Neural progenitor cell (in vitro differentiated cells): ENCODE measurements around the gene KBTBD7. TPM values are rescaled to one million over a fixed set of nuclear protein-coding genes. Genes with fewer than 3 reads are reported as not detected.

Experiments
- DNase-seq: peaks from one replicate; pipeline ENCODE4 v3.0.0-alpha.2; 2016; ENCODE audit warnings: low spot score
- H2AFZ ChIP-seq: fragments of 200-600 bp; sonication (generic); replicated peaks from 2 replicates; pipeline ENCODE4 v1.6.1; 2016; ENCODE audit warnings: antibody characterized with exemption
- H3F3A ChIP-seq: fragments of 200-600 bp; sonication (generic); 2 replicates; pipeline ENCODE4 v1.6.1; 2016; ENCODE audit warnings: antibody characterized with exemption, low read depth
- H3K27ac ChIP-seq: fragments of 200-600 bp; sonication (generic); 2 replicates; pipeline ENCODE4 v1.5.1; 2016; ENCODE audit warnings: mild to moderate bottlenecking
- H3K27me3 ChIP-seq: fragments of 200-600 bp; sonication (generic); 2 replicates; pipeline ENCODE4 v1.6.1; 2016; ENCODE audit warnings: mild to moderate bottlenecking, moderate library complexity
- H3K36me3 ChIP-seq: fragments of 200-600 bp; sonication (generic); 2 replicates; pipeline ENCODE4 v1.5.1; 2016
- H3K4me1 ChIP-seq: fragments of 200-600 bp; sonication (generic); 2 replicates; pipeline ENCODE4 v1.6.1; 2016; ENCODE audit warnings: mixed run types
- H3K4me2 ChIP-seq: fragments of 200-600 bp; sonication (generic); 2 replicates; pipeline ENCODE4 v1.6.1; 2016
- H3K4me3 ChIP-seq: fragments of 200-600 bp; sonication (generic); 2 replicates; pipeline ENCODE4 v1.5.1; 2016
- H3K79me2 ChIP-seq: fragments of 200-600 bp; sonication (generic); 2 replicates; pipeline ENCODE4 v1.6.1; 2016; ENCODE audit warnings: low read depth
- H3K9ac ChIP-seq: fragments of 200-600 bp; sonication (generic); 2 replicates; pipeline ENCODE4 v1.6.1; 2016
- H3K9me3 ChIP-seq: fragments of 200-600 bp; sonication (generic); 2 replicates; pipeline ENCODE4 v1.5.1; 2016; ENCODE audit warnings: low read depth
- H4K20me1 ChIP-seq: fragments of 200-600 bp; sonication (generic); 2 replicates; pipeline ENCODE4 v1.6.1; 2016; ENCODE audit warnings: low read depth
- H3K27ac Mint-ChIP-seq: 3 replicates; pipeline ENCODE4 v1.8.0; 2021; ENCODE audit warnings: mixed read lengths
- H3K27me3 Mint-ChIP-seq: 2 replicates; pipeline ENCODE4 v1.8.0; 2022; ENCODE audit warnings: low read depth, mild to moderate bottlenecking, inconsistent platforms, moderate library complexity, mixed read lengths; ENCODE audit not compliant: insufficient read depth
- H3K36me3 Mint-ChIP-seq: 3 replicates; pipeline ENCODE4 v1.8.0; 2021; ENCODE audit warnings: mixed read lengths
- H3K4me1 Mint-ChIP-seq: 3 replicates; pipeline ENCODE4 v1.8.0; 2021; ENCODE audit warnings: mixed read lengths
- H3K4me3 Mint-ChIP-seq: 3 replicates; pipeline ENCODE4 v1.8.0; 2021; ENCODE audit warnings: mild to moderate bottlenecking, moderate library complexity, mixed read lengths
- H3K9me3 Mint-ChIP-seq: 3 replicates; pipeline ENCODE4 v1.8.0; 2020; ENCODE audit warnings: mixed read lengths
- EZH2 ChIP-seq: fragments of 200-600 bp; sonication (generic); IDR thresholded peaks from 2 replicates; pipeline ENCODE4 v1.6.1; 2017; ENCODE audit warnings: antibody characterized with exemption, mild to moderate bottlenecking, moderate library complexity
- EZH2phosphoT487 ChIP-seq: fragments of 200-600 bp; sonication (generic); IDR thresholded peaks from 2 replicates; pipeline ENCODE4 v1.6.1; 2017; ENCODE audit warnings: antibody characterized with exemption
- total RNA-seq: library from RNA; depleted of rRNA; stranded (reverse); fragments of >200 nt; gene quantifications from 2 replicates; pipeline ENCODE4 v1.2.3, GENCODE V29; 2015; ENCODE audit warnings: low replicate concordance
- TF ChIP-seq, protein P1 (sequence below): fragments of 200-600 bp; sonication (generic); IDR thresholded peaks from 2 replicates; pipeline ENCODE4 v1.5.1; 2017; ENCODE audit warnings: antibody characterized with exemption, mild to moderate bottlenecking

The KBTBD7 gene
- total RNA-seq, 1 donor from 2014 or later: 24.7 TPM

DNA sequence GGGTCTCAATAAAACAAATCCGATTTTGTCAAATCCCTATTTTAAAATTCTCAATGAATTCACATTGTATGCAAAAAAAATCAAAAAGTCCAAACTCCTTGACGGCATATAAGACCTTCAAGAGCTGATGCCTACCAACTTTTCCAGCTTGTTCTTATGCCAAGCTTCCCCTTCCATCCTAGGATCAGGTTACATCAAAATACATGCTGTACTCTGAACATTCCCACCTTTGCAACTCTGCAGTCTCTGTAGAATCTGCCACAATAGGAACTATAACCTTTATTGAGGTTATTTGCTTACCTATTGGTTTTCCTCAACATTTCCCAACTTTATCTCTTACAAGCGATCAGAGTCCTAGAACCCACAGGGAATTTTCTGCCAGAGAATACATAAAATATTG, 7.9 kb downstream of the KBTBD7 start:
- no peaks in the 10 kb centered on the region for H4K20me1 ChIP-seq
- H2AFZ ChIP-seq: no peak overlapping the region
- no peaks in the 10 kb centered on the region for H3K9me3 ChIP-seq
- no peaks in the 10 kb centered on the region for H3F3A ChIP-seq
- no peaks in the 10 kb centered on the region for H3K79me2 ChIP-seq
- H3K9me3 Mint-ChIP-seq: peaks cover 5% of the 10 kb centered on the region
- no peak overlapping the region for H3K4me2 ChIP-seq
- no peak overlapping the region for H3K9ac ChIP-seq
- H3K4me3 ChIP-seq: no peak overlapping the region
- no peak overlapping the region for H3K27ac Mint-ChIP-seq
- TF ChIP-seq EZH2phosphoT487: no peak
- no peaks in the 10 kb centered on the region for H3K27me3 Mint-ChIP-seq
- H3K36me3 ChIP-seq: no peaks in the 10 kb centered on the region
- H3K27ac ChIP-seq: no peak overlapping the region
- no peaks in the 10 kb centered on the region for H3K4me1 Mint-ChIP-seq
- H3K4me1 ChIP-seq: no peaks in the 10 kb centered on the region
- no peak for DNase-seq
- no peaks in the 10 kb centered on the region for H3K27me3 ChIP-seq
- H3K4me3 Mint-ChIP-seq: no peak overlapping the region
- H3K36me3 Mint-ChIP-seq: peaks cover 15% of the 10 kb centered on the region

DNA sequence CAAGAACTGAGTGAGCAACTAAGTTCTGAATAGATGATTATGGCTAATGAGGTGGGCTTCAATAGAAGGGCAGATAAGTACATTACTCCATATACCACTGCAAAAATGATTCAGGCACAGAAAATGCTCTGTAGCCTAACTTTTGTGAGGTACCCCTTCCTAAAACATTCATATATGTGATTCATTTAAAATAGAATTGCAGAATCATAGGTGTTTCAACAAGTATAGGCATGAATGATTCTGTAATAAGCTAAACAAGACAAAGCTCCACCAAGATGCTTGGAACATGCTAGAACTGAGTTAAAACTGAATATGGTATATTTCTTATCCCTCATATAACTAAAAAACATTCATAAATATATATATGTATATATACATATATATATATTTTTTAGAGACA, 12.1 kb downstream of the KBTBD7 start:
- no peaks in the 10 kb centered on the region for H3K36me3 Mint-ChIP-seq
- no peak overlapping the region for H3K4me2 ChIP-seq
- H3K27ac Mint-ChIP-seq: no peak overlapping the region
- no peaks in the 10 kb centered on the region for H3K27me3 ChIP-seq
- H2AFZ ChIP-seq: no peak overlapping the region
- H3K27ac ChIP-seq: no peak overlapping the region
- no peaks in the 10 kb centered on the region for H3K79me2 ChIP-seq
- TF ChIP-seq, protein P1, sequence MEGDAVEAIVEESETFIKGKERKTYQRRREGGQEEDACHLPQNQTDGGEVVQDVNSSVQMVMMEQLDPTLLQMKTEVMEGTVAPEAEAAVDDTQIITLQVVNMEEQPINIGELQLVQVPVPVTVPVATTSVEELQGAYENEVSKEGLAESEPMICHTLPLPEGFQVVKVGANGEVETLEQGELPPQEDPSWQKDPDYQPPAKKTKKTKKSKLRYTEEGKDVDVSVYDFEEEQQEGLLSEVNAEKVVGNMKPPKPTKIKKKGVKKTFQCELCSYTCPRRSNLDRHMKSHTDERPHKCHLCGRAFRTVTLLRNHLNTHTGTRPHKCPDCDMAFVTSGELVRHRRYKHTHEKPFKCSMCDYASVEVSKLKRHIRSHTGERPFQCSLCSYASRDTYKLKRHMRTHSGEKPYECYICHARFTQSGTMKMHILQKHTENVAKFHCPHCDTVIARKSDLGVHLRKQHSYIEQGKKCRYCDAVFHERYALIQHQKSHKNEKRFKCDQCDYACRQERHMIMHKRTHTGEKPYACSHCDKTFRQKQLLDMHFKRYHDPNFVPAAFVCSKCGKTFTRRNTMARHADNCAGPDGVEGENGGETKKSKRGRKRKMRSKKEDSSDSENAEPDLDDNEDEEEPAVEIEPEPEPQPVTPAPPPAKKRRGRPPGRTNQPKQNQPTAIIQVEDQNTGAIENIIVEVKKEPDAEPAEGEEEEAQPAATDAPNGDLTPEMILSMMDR: no peak
- TF ChIP-seq EZH2phosphoT487 (no peak), EZH2 (no peak)
- H3K4me3 ChIP-seq: no peak overlapping the region
- DNase-seq: no peak
- H3K4me3 Mint-ChIP-seq: no peak overlapping the region
- H3K36me3 ChIP-seq: no peaks in the 10 kb centered on the region
- H3F3A ChIP-seq: no peaks in the 10 kb centered on the region
- H3K4me1 Mint-ChIP-seq: no peaks in the 10 kb centered on the region
- no peaks in the 10 kb centered on the region for H3K4me1 ChIP-seq
- no peaks in the 10 kb centered on the region for H3K9me3 ChIP-seq
- H4K20me1 ChIP-seq: no peaks in the 10 kb centered on the region
- H3K27me3 Mint-ChIP-seq: peaks cover 2% of the 10 kb centered on the region
- no peaks in the 10 kb centered on the region for H3K9me3 Mint-ChIP-seq
- no peak overlapping the region for H3K9ac ChIP-seq

DNA sequence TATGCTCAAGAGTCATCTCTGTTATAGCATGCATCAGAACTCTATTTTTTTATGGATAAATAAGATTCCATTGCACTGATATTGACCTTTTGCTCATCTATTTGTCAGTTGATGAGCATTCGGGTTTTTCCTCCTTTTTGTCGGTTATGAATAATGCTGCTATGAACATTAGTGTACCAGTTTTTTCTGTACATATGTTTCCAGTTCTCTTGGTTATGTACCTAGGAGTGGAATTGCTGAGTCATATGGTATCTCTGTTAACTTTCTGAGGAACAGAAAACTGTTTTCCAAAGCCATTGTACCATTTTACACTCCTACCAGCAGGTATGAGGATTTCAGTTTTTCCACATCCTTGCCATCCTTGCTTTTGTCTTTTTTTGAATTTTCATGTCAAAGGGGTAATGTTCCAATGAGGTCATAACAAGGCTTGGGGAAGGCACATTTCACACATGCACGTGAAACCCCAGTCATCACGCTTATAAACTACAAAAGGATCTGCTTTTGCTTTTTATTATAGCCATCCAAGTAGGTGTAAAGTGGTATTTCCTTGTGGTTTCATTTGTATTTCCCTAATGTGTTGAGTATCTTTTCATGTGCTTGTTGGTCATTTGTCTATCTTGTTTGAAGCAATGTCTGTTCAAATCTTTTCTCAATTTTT, 14.6 kb downstream of the KBTBD7 start:
- no peak overlapping the region for H3K27ac Mint-ChIP-seq
- H3K9me3 Mint-ChIP-seq: peaks cover 10% of the 10 kb centered on the region
- TF ChIP-seq EZH2: no peak
- TF ChIP-seq, protein P1: no peak
- TF ChIP-seq EZH2phosphoT487: no peak
- no peaks in the 10 kb centered on the region for H3K4me1 Mint-ChIP-seq
- Histone ChIP-seq H3K27me3 (no peaks in the 10 kb centered on the region), H3K79me2 (no peaks in the 10 kb centered on the region), H3F3A (no peaks in the 10 kb centered on the region), H3K4me3 (no peak overlapping the region), H3K9ac (no peak overlapping the region), H3K9me3 (no peaks in the 10 kb centered on the region), H4K20me1 (no peaks in the 10 kb centered on the region), H2AFZ (no peak overlapping the region), H3K4me1 (no peaks in the 10 kb centered on the region), H3K36me3 (no peaks in the 10 kb centered on the region), H3K4me2 (no peak overlapping the region), H3K27ac (no peak overlapping the region)
- H3K36me3 Mint-ChIP-seq: no peaks in the 10 kb centered on the region
- DNase-seq: no peak
- H3K27me3 Mint-ChIP-seq: peaks cover 2% of the 10 kb centered on the region
- no peak overlapping the region for H3K4me3 Mint-ChIP-seq

DNA sequence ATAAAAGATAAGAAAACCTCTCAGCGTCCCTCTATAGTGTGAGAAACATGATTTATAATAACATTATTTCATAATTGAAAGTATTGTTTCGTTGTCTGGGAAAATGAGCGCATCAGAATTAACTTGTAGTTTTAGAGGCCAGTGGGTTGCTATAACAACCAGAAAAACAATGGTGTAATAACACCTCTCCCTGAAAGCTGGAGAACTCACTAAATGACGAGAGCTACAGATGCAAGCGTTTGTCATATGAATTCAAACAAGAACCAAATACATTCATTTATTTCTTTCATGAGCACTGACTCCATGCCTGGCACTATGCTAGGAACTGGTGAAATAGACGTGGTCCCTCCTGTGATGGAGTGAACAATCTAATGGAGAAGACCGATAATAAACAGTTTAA, 16.3 kb downstream of the KBTBD7 start:
- H3K4me3 Mint-ChIP-seq: no peak overlapping the region
- Histone ChIP-seq H3K36me3 (no peaks in the 10 kb centered on the region), H3F3A (no peaks in the 10 kb centered on the region), H3K27me3 (no peaks in the 10 kb centered on the region), H3K9ac (no peak overlapping the region), H3K79me2 (no peaks in the 10 kb centered on the region), H3K4me2 (no peak overlapping the region), H3K4me3 (no peak overlapping the region), H3K27ac (no peak overlapping the region), H3K4me1 (no peaks in the 10 kb centered on the region), H2AFZ (no peak overlapping the region), H3K9me3 (no peaks in the 10 kb centered on the region), H4K20me1 (no peaks in the 10 kb centered on the region)
- no peak for DNase-seq
- TF ChIP-seq, protein P1: no peak
- no peak for TF ChIP-seq EZH2phosphoT487
- TF ChIP-seq EZH2: no peak
- H3K9me3 Mint-ChIP-seq: peaks cover 15% of the 10 kb centered on the region
- peaks cover 2% of the 10 kb centered on the region for H3K36me3 Mint-ChIP-seq
- H3K27ac Mint-ChIP-seq: no peak overlapping the region
- peaks cover 2% of the 10 kb centered on the region for H3K27me3 Mint-ChIP-seq
- H3K4me1 Mint-ChIP-seq: no peaks in the 10 kb centered on the region
